Embryonic facial prominence (tissue), 1 donor: ENCODE results near the gene ZSWIM1.
"Not testable (repeated sequence)": the region's sequence is repeated elsewhere in the genome, so short reads cannot be mapped to it uniquely, and the experiment has no call there.

ENCODE experiments used
- DNase-seq: peaks from one replicate; pipeline ENCODE4 v3.0.0-alpha.2; 2016; ENCODE audit errors: extremely low spot score

The ZSWIM1 gene

GRCh38 chr20:45888681-45889080 lies 7.7 kb downstream of the ZSWIM1 start:
- DNase-seq, result no peak

- peak; percentile 31 for DNase-seq
These were observed 9.3 kb downstream of the ZSWIM1 start for GRCh38 chr20:45890077-45890984.

DNA sequence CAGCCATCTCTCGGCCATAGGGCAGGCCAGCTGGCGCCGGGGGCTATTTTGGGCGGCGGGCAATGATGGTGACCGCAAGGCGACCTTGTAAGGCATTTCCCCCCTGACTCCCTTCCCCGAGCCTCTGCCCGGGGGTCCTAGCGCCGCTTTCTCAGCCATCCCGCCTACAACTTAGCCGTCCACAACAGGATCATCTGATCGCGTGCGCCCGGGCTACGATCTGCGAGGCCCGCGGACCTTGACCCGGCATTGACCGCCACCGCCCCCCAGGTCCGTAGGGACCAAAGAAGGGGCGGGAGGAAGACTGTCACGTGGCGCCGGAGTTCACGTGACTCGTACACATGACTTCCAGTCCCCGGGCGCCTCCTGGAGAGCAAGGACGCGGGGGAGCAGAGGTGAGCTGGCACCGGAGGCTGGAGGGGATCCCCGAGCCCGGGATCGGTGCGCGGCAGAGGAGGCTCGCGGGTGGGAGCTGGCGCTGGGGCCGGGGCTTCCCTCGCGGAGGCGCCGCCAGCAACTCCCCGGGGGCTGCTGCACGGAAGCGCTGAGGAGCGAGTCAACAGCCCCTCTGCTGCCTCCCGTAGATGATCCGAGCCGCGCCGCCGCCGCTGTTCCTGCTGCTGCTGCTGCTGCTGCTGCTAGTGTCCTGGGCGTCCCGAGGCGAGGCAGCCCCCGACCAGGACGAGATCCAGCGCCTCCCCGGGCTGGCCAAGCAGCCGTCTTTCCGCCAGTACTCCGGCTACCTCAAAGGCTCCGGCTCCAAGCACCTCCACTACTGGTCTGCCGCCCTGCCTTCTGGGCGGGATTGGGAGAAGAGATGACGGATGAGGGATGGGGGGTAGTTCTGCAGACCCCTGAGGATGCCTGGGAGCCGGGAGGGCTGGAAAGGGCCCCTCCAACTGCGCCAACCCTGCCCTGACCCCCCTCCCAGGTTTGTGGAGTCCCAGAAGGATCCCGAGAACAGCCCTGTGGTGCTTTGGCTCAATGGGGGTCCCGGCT lies 10.3 kb downstream of the ZSWIM1 start, which contains the start of the genes CTSA and NEURL2:
CTSA (plus strand) TSS at position 351 of the 999 bp plus-strand sequence; CDS start at position 585, 234 bp downstream.
NEURL2 (minus strand) TSS at position 224 of the 999 bp plus-strand sequence; CDS start at position 7, 217 bp downstream.
- DNase-seq, result peak; percentile 77

- DNase-seq, result no peak
These were observed 11.2 kb downstream of the ZSWIM1 start for GRCh38 chr20:45892049-45892825.

DNA sequence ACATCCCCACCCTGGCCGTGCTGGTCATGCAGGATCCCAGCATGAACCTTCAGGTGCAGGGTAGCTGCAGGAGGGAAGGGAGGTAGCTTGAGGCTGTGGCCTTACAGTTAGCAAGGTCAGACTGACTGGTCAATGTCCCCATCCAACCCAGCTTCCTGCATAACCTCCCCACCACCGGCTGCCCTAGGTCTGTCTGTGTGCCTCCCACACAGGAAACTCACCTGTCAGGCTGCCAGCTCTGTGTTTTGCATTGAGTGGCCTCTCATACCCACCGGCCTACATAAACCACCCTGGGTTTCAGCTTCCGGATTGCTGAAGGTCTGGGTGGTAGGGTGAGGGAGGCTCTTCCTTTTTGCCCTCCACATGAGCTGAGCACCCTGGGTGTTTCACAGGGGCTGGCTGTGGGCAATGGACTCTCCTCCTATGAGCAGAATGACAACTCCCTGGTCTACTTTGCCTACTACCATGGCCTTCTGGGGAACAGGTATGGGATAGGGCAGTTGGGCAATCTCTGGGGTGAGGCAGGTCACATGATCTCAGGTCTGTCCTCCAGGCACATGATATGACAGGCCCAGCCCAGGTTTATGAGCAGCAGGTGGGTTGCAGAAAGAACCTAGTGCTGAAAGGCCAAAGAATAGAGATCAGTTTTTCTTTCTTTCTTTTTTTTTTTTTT lies 11.9 kb downstream of the ZSWIM1 start:
- no peak for DNase-seq

DNA sequence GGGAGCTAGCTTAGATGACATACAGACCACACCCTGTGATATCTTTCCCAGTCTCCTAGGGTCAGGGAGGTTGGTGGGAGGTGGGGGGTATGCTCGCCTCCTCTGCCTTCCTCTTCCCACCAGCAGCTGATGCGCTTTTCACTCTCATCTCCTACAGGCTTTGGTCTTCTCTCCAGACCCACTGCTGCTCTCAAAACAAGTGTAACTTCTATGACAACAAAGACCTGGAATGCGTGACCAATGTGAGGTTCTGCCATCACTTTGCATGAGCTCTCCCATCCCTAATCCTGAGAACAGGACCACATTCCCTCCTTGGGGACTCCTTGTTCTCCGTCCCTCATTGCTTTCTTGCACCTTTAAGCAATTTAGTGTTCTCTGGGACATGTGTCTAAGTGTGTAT lies 12.8 kb downstream of the ZSWIM1 start:
- no peak for DNase-seq

GRCh38 chr20:45894797-45895196 lies 13.8 kb downstream of the ZSWIM1 start:
- no peak for DNase-seq

- DNase-seq, result no peak
These were observed 15.7 kb downstream of the ZSWIM1 start for GRCh38 chr20:45896641-45897161.

DNA sequence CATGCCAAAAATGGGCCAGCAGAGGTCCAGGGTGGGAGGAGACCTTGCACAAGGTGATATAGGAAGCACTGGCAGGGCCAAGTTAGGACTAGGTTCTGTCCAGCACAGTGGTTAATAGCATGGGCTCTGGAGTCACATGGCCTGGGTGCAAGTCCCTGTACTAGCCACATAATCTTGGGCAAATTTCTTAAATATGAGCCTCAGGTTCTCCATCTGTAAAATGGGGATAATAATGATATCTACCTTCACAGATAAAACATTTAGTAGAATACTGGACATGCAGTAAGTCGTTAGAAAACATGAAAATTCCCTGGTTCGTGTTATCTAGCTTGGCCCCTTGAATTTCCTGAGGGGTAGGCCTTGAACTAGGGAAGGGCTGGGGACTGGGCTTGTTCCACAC lies 16.3 kb downstream of the ZSWIM1 start:
- no peak for DNase-seq

DNA sequence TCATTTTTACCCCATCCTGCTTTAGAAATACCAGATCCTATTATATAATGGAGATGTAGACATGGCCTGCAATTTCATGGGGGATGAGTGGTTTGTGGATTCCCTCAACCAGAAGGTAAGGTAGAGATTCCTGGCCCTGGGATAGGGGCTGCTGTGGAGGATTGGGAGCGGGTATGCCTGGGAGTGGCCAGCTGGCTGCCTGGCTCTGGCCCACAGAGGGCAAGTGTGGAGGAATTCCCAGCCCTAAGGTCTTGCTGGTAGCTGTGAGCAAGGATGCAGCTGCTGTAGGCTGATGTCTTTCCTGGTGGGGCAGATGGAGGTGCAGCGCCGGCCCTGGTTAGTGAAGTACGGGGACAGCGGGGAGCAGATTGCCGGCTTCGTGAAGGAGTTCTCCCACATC lies 16.7 kb downstream of the ZSWIM1 start:
- no peak for DNase-seq

DNA sequence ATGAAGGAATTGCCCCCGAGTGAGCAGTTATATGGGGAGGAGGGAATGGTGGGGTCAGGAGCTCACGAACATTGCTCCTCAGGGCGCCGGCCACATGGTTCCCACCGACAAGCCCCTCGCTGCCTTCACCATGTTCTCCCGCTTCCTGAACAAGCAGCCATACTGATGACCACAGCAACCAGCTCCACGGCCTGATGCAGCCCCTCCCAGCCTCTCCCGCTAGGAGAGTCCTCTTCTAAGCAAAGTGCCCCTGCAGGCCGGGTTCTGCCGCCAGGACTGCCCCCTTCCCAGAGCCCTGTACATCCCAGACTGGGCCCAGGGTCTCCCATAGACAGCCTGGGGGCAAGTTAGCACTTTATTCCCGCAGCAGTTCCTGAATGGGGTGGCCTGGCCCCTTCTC lies 17.3 kb downstream of the ZSWIM1 start:
- no peak for DNase-seq

- no peak for DNase-seq
These were observed 18.2 kb downstream of the ZSWIM1 start for GRCh38 chr20:45899046-45899835.

DNA sequence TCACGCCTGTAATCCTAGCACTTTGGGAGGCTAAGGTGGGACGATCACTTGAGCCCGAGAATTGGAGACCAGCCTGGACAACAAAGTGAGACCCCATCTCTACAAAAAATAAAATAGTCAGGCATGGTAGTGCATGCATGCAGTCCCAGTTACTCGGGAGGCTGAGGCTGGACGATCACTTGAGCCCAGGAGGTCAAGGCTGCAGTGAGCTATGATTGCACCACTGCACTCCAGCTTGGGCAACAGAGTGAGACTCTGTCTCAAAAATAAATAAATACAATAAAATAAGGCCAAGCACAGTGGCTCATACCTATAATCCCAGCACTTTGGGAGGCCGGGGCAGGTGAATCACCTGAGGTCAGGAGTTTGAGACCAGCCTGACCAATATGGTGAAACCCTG lies 20.3 kb downstream of the ZSWIM1 start:
- DNase-seq, result not testable (repeated sequence)

- no peak for DNase-seq
These were observed 21.2 kb downstream of the ZSWIM1 start for GRCh38 chr20:45902199-45902701.

DNA sequence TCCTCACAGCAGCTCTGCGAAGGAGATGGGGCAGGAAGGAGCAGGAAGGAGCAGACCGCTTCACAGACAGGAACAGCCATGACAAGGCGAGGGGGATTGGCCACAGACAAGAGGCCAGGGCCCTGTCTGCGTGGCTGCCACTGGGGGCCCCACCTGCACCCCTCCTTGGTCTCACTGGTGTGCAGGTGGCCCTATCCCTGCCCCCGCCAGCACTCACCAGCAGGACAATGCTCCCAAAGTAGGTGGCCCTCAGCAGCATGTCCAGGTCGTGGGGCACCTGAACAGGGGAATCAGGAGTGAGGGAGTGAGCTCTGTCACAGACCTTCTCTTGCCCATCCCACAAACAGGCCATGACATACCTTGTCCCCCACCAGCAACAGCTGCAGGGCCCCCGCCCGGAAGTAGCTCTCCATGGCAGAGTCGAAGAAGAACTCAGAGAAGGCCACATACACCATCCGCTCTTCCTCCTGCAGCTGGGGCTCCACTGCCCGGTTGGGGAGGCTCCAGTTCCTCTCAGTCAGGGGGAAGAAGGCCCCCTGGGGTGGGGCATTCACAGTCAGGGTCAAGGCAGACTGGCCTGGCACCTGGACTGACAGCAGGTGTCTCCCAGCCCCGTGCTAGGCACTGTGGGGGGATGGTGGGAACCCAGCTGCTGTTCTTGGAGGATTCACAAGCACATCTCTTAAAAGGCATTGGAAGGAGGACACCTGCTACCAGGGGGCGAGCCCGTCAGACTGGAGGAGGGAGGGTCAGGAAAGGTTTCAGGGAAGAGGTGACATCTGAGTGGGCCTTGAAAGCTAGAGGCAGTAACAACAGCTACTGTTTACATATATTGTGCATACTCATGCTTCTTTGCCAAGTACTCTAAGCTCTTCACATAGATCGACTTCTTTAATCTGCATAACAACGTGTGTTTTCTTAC lies 23.8 kb downstream of the ZSWIM1 start:
- DNase-seq, result no peak

- DNase-seq, result no peak
These were observed 24.6 kb downstream of the ZSWIM1 start for GRCh38 chr20:45905505-45906079.

DNA sequence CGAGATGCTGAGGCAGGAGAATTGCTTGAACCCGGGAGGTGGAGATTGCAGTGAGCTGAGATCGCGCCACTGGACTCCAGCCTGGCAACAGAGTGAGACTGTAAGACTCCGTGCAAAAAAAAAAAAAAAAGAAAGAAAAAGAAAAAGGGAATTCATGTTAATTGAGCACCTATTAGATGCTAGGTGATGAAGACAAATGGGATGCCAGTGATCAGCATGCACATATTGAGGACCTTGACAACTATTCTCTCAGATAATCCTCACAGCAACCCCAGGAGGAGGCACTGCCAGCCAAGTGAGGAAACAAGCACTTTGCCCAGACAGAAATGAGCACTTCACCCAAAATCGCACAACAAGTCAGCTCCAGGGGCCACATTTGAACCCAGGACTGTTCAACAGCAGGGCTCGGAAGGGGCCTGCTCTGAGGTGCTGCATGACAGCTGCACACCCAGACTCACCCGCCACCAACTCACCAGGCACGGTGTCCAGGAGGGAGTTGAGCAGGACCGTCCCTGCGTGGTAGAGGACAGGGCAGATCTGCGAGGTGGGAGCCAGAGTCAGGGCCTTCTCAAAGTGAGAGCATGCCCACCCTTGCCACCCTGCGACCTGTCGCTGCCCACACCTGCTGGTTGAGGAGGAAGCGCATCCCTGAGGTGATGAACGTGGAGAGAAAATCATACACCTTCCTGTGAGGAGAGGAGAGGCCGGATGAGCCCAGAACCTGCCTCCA lies 26.4 kb downstream of the ZSWIM1 start:
- DNase-seq, result no peak
